Osteocyte (in vitro differentiated cells): ENCODE results near the gene GNB3. TPM values are rescaled to one million over a fixed set of nuclear protein-coding genes. Genes with fewer than 3 reads are reported as not detected.
"Not testable (repeated sequence)": the region's sequence is repeated elsewhere in the genome, so short reads cannot be mapped to it uniquely, and the experiment has no call there.

ENCODE experiments used
- DNase-seq: peaks from one replicate; pipeline ENCODE4 v3.0.0; 2021; ENCODE audit warnings: mixed read lengths; ENCODE audit not compliant: unreplicated experiment; ENCODE audit errors: extremely low spot score
- H3K27ac Mint-ChIP-seq: one replicate; pipeline ENCODE4 v1.8.0; 2021; ENCODE audit warnings: mild to moderate bottlenecking, mixed read lengths; ENCODE audit not compliant: unreplicated experiment
- H3K27me3 Mint-ChIP-seq: one replicate; pipeline ENCODE4 v1.8.0; 2021; ENCODE audit warnings: mixed read lengths; ENCODE audit not compliant: unreplicated experiment
- H3K36me3 Mint-ChIP-seq: one replicate; pipeline ENCODE4 v1.8.0; 2021; ENCODE audit warnings: mixed read lengths; ENCODE audit not compliant: unreplicated experiment
- H3K4me1 Mint-ChIP-seq: one replicate; pipeline ENCODE4 v1.8.0; 2021; ENCODE audit warnings: mixed read lengths; ENCODE audit not compliant: unreplicated experiment
- H3K4me3 Mint-ChIP-seq: one replicate; pipeline ENCODE4 v1.8.0; 2021; ENCODE audit warnings: mild to moderate bottlenecking, moderate library complexity, mixed read lengths; ENCODE audit not compliant: unreplicated experiment
- H3K9me3 Mint-ChIP-seq: one replicate; pipeline ENCODE4 v1.8.0; 2021; ENCODE audit warnings: mixed read lengths; ENCODE audit not compliant: unreplicated experiment
- CTCF ChIP-seq: fragments of 200-600 bp; sonication (generic); IDR thresholded peaks from 2 replicates; pipeline ENCODE4 v1.5.0; 2021; ENCODE audit warnings: antibody characterized with exemption, mild to moderate bottlenecking, moderate library complexity
- total RNA-seq: library from RNA; stranded (reverse); gene quantifications from 2 replicates; pipeline ENCODE4 v1.2.1, GENCODE V29; 2021

Gene GNB3
- total RNA-seq, 1 donor from 2014 or later, result 10.6 TPM

GRCh38 chr12:6887460-6887859 is 46.7 kb downstream of the GNB3 start:
- peaks cover 12% of the 10 kb centered on the region for H3K4me1 Mint-ChIP-seq
- no peaks in the 10 kb centered on the region for H3K36me3 Mint-ChIP-seq
- no peak for TF ChIP-seq CTCF
- no peaks in the 10 kb centered on the region for H3K9me3 Mint-ChIP-seq
- no peak overlapping the region for H3K27ac Mint-ChIP-seq
- H3K4me3 Mint-ChIP-seq, result no peak overlapping the region
- H3K27me3 Mint-ChIP-seq, result no peaks in the 10 kb centered on the region
- no peak for DNase-seq

- H3K9me3 Mint-ChIP-seq, result no peaks in the 10 kb centered on the region
- no peak overlapping the region for H3K27ac Mint-ChIP-seq
- H3K4me1 Mint-ChIP-seq, result peaks cover 14% of the 10 kb centered on the region
These were observed 47.6 kb downstream of the GNB3 start for GRCh38 chr12:6888360-6888759.

GRCh38 chr12:6888794-6889193 is 48.1 kb downstream of the GNB3 start:
- not testable (repeated sequence) for H3K36me3 Mint-ChIP-seq, DNase-seq, H3K4me3 Mint-ChIP-seq, H3K27me3 Mint-ChIP-seq, H3K27ac Mint-ChIP-seq, H3K9me3 Mint-ChIP-seq
- peaks cover 14% of the 10 kb centered on the region for H3K4me1 Mint-ChIP-seq

More at GRCh38 chr12:6888360-6888759, 47.6 kb downstream of the GNB3 start:
- H3K4me3 Mint-ChIP-seq, result no peak overlapping the region
- DNase-seq, result no peak
- H3K27me3 Mint-ChIP-seq, result no peaks in the 10 kb centered on the region
- no peak for TF ChIP-seq CTCF
- H3K36me3 Mint-ChIP-seq, result no peaks in the 10 kb centered on the region

- not testable (repeated sequence) for H3K36me3 Mint-ChIP-seq, H3K27me3 Mint-ChIP-seq, H3K9me3 Mint-ChIP-seq, DNase-seq
- peak overlapping the region; percentile 75 for H3K4me3 Mint-ChIP-seq
- peaks cover 14% of the 10 kb centered on the region for H3K4me1 Mint-ChIP-seq
- H3K27ac Mint-ChIP-seq, result peak overlapping the region; percentile 98
These were observed 49.2 kb downstream of the GNB3 start for GRCh38 chr12:6889775-6890573.

GRCh38 chr12:6890789-6891645 is 50.3 kb downstream of the GNB3 start:
- H3K36me3 Mint-ChIP-seq, result no peaks in the 10 kb centered on the region
- H3K27me3 Mint-ChIP-seq, result no peaks in the 10 kb centered on the region
- TF ChIP-seq CTCF, result peak; percentile 97
- H3K27ac Mint-ChIP-seq, result peak overlapping the region; percentile 98
- H3K4me3 Mint-ChIP-seq, result peak overlapping the region; percentile 75
- peaks cover 16% of the 10 kb centered on the region for H3K4me1 Mint-ChIP-seq
- no peaks in the 10 kb centered on the region for H3K9me3 Mint-ChIP-seq
- peak; percentile 100 for DNase-seq

GRCh38 chr12:6891646-6892001 is 50.9 kb downstream of the GNB3 start:
- no peaks in the 10 kb centered on the region for H3K36me3 Mint-ChIP-seq
- H3K27me3 Mint-ChIP-seq, result no peaks in the 10 kb centered on the region
- peak overlapping the region; percentile 92 for H3K27ac Mint-ChIP-seq
- no peaks in the 10 kb centered on the region for H3K9me3 Mint-ChIP-seq
- H3K4me1 Mint-ChIP-seq, result peaks cover 22% of the 10 kb centered on the region
- no peak for DNase-seq
- no peak for TF ChIP-seq CTCF
- peak overlapping the region; percentile 70 for H3K4me3 Mint-ChIP-seq

GRCh38 chr12:6892683-6893082 is 52.0 kb downstream of the GNB3 start:
- not testable (repeated sequence) for H3K36me3 Mint-ChIP-seq, H3K9me3 Mint-ChIP-seq, H3K27me3 Mint-ChIP-seq, H3K4me3 Mint-ChIP-seq, H3K27ac Mint-ChIP-seq, DNase-seq
- peaks cover 27% of the 10 kb centered on the region for H3K4me1 Mint-ChIP-seq
